ENCODE results near the gene ADGRD2.

DNA sequence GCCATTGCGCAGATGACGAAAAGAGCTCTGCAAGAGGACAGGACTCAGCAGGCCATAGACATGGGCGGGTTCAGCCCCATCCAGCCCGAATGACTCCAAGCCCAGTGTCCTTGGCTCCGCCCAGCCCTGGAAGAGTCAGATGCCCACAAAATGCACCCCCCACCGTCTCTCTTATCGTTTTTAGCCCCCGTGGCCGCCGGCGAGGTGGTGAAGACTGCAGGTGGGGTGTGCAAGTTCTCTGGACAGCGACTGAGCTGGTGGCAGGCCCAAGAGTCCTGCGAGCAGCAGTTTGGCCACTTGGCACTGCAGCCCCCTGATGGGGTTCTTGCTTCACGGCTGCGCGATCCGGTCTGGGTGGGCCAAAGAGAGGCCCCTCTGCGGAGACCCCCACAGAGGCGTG, 2.1 kb downstream of the ADGRD2 start:
- TF ChIP-seq POLR2A (IDR thresholded peaks at IDR 0.05; ENCODE audit: borderline replicate concordance, extremely low read depth, insufficient read depth, insufficient read length), result no peak
- TF ChIP-seq, protein P1, sequence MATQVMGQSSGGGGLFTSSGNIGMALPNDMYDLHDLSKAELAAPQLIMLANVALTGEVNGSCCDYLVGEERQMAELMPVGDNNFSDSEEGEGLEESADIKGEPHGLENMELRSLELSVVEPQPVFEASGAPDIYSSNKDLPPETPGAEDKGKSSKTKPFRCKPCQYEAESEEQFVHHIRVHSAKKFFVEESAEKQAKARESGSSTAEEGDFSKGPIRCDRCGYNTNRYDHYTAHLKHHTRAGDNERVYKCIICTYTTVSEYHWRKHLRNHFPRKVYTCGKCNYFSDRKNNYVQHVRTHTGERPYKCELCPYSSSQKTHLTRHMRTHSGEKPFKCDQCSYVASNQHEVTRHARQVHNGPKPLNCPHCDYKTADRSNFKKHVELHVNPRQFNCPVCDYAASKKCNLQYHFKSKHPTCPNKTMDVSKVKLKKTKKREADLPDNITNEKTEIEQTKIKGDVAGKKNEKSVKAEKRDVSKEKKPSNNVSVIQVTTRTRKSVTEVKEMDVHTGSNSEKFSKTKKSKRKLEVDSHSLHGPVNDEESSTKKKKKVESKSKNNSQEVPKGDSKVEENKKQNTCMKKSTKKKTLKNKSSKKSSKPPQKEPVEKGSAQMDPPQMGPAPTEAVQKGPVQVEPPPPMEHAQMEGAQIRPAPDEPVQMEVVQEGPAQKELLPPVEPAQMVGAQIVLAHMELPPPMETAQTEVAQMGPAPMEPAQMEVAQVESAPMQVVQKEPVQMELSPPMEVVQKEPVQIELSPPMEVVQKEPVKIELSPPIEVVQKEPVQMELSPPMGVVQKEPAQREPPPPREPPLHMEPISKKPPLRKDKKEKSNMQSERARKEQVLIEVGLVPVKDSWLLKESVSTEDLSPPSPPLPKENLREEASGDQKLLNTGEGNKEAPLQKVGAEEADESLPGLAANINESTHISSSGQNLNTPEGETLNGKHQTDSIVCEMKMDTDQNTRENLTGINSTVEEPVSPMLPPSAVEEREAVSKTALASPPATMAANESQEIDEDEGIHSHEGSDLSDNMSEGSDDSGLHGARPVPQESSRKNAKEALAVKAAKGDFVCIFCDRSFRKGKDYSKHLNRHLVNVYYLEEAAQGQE (IDR thresholded peaks at IDR 0.05; ENCODE audit: low read depth), result no peak

All from HCT116 (cell line).